Measurements from ENCODE around the gene BTBD2. TPM values are rescaled to one million over a fixed set of nuclear protein-coding genes. Genes with fewer than 3 reads are reported as not detected.

BTBD2 gene
- total RNA-seq, 1 experiment from 2014 or later: 65.3 TPM

DNA sequence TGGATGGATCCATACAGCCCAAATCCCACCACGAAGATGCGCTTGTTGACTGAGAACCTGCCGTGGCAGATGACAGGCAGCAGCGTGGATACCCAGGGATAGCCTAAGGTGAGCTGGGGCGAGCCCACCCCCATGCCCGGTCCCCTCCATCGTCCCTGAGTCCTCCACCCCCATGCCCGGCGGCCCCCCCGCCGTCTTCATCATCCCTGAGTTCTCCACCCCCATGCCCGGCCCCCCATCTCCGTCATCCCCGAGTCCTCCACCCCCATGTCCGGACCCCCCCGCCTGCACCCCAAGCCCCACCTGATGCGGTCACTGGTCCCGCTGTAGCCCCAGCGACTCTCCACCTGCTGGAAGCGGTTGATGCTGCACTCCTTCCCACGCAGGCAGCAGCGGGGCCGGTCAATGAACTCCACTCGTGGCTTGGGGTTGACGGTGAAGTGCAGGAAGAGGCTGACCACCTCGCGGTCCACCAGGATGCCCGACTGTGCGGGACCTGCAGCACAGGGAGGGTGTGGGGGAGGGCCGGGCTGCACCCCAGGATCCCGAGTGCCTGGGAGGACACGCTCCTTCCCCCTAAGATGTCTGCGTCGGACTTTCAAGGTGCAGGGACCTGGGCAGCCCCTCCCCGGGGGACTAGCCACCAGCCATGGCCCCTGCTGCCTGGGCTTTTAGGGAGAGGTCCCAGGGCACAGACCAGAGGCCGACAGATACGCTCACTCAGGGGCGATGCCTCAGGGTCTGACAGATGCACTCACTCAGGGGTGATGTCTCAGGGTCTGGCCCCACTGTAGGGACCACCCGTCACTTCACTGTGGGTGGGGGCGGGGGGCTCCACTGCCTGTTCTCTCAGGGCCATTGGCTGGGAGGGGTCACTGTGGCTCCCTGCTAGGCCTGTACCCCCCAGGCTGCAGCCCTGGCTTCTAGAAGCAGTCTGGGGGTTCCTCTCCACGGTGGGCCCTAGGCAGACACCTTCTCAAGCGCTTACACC, 28.0 kb downstream of the BTBD2 start:
- Mint-ChIP-seq H3K27ac (ENCODE audit: unreplicated experiment) (no peak overlapping the region), H3K9me3 (ENCODE audit: low read depth, unreplicated experiment) (no peaks in the 10 kb centered on the region), H3K36me3 (ENCODE audit: insufficient read depth, unreplicated experiment) (peaks cover 66% of the 10 kb centered on the region), H3K4me1 (ENCODE audit: low read depth, unreplicated experiment) (no peaks in the 10 kb centered on the region), H3K27me3 (ENCODE audit: unreplicated experiment) (no peaks in the 10 kb centered on the region), H3K4me3 (ENCODE audit: low read depth, unreplicated experiment) (no peak overlapping the region)
- TF ChIP-seq, protein P1, sequence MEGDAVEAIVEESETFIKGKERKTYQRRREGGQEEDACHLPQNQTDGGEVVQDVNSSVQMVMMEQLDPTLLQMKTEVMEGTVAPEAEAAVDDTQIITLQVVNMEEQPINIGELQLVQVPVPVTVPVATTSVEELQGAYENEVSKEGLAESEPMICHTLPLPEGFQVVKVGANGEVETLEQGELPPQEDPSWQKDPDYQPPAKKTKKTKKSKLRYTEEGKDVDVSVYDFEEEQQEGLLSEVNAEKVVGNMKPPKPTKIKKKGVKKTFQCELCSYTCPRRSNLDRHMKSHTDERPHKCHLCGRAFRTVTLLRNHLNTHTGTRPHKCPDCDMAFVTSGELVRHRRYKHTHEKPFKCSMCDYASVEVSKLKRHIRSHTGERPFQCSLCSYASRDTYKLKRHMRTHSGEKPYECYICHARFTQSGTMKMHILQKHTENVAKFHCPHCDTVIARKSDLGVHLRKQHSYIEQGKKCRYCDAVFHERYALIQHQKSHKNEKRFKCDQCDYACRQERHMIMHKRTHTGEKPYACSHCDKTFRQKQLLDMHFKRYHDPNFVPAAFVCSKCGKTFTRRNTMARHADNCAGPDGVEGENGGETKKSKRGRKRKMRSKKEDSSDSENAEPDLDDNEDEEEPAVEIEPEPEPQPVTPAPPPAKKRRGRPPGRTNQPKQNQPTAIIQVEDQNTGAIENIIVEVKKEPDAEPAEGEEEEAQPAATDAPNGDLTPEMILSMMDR (IDR thresholded peaks at IDR 0.05; ENCODE audit: unreplicated experiment): no peak
- intact Hi-C loops (cut with micrococcal nuclease; ENCODE audit: unreplicated experiment): no loop called here
- BruUV-seq (replicated peaks): no TSS peak
- no peak for DNase-seq
- CTCF ChIA-PET: no interaction called here

DNA sequence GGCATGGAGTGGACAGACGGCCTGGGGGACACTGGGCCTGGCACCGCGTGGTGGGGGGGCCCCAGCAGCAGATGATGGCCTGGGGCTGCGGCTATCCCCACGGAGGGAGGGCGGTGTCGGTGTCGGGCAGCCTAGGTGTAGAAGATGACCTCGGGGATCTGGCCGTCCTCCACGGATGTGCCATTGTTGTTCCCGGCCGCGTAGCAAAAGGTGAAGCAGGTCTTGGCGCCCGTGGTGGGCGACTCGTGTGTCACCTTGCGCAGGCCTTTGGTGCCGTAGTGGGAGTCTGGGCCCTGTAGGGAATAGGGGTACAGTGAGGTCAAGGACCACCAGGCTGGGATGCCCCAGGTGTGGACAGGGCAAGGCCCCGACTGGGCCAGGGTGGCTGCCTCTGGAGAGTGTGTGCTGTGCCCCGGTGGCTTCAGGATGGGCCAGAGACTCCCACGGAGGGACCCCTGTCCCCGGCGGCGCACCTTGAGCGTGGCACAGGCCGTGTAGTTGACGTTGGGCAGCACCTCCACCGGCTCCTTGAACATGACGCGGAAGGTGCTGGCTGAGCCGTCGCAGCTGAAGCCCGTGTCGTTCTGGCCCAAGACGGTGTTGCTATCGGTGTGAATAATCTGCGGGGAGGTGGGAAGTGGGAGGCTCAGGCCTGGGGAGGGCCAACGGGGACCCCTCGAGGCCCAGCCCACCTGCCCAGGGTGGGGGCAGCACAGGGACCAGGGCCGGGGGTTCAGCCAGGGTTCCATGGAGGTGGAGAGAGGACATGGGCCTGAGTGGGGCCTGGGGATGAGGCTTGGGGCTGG, 29.0 kb downstream of the BTBD2 start:
- peaks cover 62% of the 10 kb centered on the region for H3K36me3 Mint-ChIP-seq (ENCODE audit: insufficient read depth, unreplicated experiment)
- no TSS peak for BruUV-seq (replicated peaks)
- TF ChIP-seq, protein P1 (IDR thresholded peaks at IDR 0.05; ENCODE audit: unreplicated experiment): no peak
- H3K4me1 Mint-ChIP-seq (ENCODE audit: low read depth, unreplicated experiment): no peaks in the 10 kb centered on the region
- H3K4me3 Mint-ChIP-seq (ENCODE audit: low read depth, unreplicated experiment): no peak overlapping the region
- intact Hi-C loops (cut with micrococcal nuclease; ENCODE audit: unreplicated experiment): no loop called here
- no peak overlapping the region for H3K27ac Mint-ChIP-seq (ENCODE audit: unreplicated experiment)
- CTCF ChIA-PET: no interaction called here
- H3K9me3 Mint-ChIP-seq (ENCODE audit: low read depth, unreplicated experiment): no peaks in the 10 kb centered on the region
- H3K27me3 Mint-ChIP-seq (ENCODE audit: unreplicated experiment): no peaks in the 10 kb centered on the region
- DNase-seq: no peak

DNA sequence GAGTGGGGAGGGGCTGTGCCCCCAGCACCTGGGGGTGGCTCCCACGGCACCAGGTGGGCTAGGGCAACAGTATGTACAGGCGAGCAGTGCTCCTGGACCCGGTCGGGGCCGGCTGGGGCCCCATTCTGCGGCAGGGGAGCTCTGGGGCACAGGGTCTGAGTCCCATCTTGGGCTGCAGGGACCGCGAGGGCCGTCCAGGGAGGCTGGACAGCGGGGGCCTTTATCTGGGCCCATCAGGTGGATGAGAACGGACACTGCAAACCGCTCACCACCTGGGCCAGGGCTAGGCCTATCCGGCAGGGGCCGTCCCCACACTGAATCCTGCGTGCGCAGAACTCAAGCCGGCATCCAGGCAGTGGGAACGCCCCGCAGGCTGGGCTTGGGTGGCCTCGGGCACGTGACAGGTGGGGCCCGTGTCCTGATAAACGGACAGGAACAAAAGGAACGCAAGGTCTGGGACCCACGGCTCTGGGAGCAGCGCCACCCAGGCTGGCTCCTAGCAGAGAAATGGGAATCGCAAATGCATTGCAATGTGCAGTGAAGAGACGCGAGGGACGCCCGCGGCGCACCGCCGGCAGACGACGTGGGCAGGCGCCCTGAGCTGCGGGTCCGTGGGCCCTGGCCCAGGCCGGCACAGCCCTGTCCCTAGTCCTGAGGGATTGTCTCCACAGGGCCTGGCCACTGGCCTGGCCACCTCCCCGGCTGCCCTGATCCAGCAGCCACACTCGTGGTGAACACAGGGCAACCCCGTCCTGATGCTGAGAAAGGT, 29.7 kb downstream of the BTBD2 start:
- Mint-ChIP-seq H3K4me1 (ENCODE audit: low read depth, unreplicated experiment) (no peaks in the 10 kb centered on the region), H3K27me3 (ENCODE audit: unreplicated experiment) (no peaks in the 10 kb centered on the region), H3K9me3 (ENCODE audit: low read depth, unreplicated experiment) (no peaks in the 10 kb centered on the region), H3K36me3 (ENCODE audit: insufficient read depth, unreplicated experiment) (peaks cover 64% of the 10 kb centered on the region), H3K27ac (ENCODE audit: unreplicated experiment) (no peak overlapping the region), H3K4me3 (ENCODE audit: low read depth, unreplicated experiment) (no peak overlapping the region)
- BruUV-seq (replicated peaks): TSS peak; percentile 71
- intact Hi-C loops (cut with micrococcal nuclease; ENCODE audit: unreplicated experiment): no loop called here
- CTCF ChIA-PET: no interaction called here
- TF ChIP-seq, protein P1 (IDR thresholded peaks at IDR 0.05; ENCODE audit: unreplicated experiment): no peak
- no peak for DNase-seq

DNA sequence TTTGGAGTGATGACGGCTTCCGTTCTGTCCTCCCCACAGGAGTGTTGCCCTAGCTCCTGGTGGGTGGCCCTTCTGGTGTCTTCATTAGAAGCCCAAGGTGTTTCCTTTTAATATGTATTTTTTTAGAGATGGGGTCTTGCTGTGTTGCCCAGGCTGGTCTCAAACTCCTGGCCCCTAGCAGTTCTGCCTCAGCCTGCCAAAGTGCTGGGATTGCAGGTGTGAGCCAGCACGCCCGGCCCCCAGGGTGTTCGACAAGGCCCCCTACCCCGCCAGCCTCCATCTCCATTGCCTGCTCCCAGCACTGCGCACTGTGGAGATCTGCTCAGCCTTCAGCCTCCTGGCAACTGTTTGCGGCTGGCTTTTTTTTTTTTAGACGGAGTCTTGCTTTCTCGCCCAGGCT, 31.2 kb downstream of the BTBD2 start:
- intact Hi-C loops (cut with micrococcal nuclease; ENCODE audit: unreplicated experiment): no loop called here
- TF ChIP-seq, protein P1 (IDR thresholded peaks at IDR 0.05; ENCODE audit: unreplicated experiment): no peak
- BruUV-seq (replicated peaks): no TSS peak
- H3K4me3 Mint-ChIP-seq (ENCODE audit: low read depth, unreplicated experiment): no peak overlapping the region
- DNase-seq: no peak
- CTCF ChIA-PET: no interaction called here
- peaks cover 50% of the 10 kb centered on the region for H3K36me3 Mint-ChIP-seq (ENCODE audit: insufficient read depth, unreplicated experiment)
- H3K27ac Mint-ChIP-seq (ENCODE audit: unreplicated experiment): no peak overlapping the region
- no peaks in the 10 kb centered on the region for H3K9me3 Mint-ChIP-seq (ENCODE audit: low read depth, unreplicated experiment)
- no peaks in the 10 kb centered on the region for H3K4me1 Mint-ChIP-seq (ENCODE audit: low read depth, unreplicated experiment)
- H3K27me3 Mint-ChIP-seq (ENCODE audit: unreplicated experiment): no peaks in the 10 kb centered on the region
